IPS-18c (cell line): ENCODE data around the gene SEC24B.
"Not testable (repeated sequence)": the region's sequence is repeated elsewhere in the genome, so short reads cannot be mapped to it uniquely, and the experiment has no call there.

Experiments
- H3K4me3 ChIP-seq: 2 replicates; pipeline ENCODE4 v1.7.0; 2013; ENCODE audit warnings: low read depth, mild to moderate bottlenecking, low read length, moderate library complexity; ENCODE audit not compliant: insufficient read depth
- H3K9me3 ChIP-seq: one replicate; pipeline ENCODE4 v1.6.1; 2013; ENCODE audit warnings: mild to moderate bottlenecking, low read length, moderate library complexity; ENCODE audit not compliant: control insufficient read depth, insufficient read depth

SEC24B gene

GRCh38 chr4:109465069-109465468, 31.5 kb downstream of the SEC24B start:
- Histone ChIP-seq H3K9me3 (no peaks in the 10 kb centered on the region), H3K4me3 (no peak overlapping the region)

- no peak overlapping the region for H3K4me3 ChIP-seq
- no peaks in the 10 kb centered on the region for H3K9me3 ChIP-seq
Measured at GRCh38 chr4:109469915-109470314, 36.3 kb downstream of the SEC24B start.

- H3K4me3 ChIP-seq: no peak overlapping the region
- no peaks in the 10 kb centered on the region for H3K9me3 ChIP-seq
Measured at GRCh38 chr4:109472343-109472761, 38.7 kb downstream of the SEC24B start.

GRCh38 chr4:109473824-109474223, 40.2 kb downstream of the SEC24B start:
- H3K9me3 ChIP-seq: no peaks in the 10 kb centered on the region
- no peak overlapping the region for H3K4me3 ChIP-seq

- Histone ChIP-seq H3K9me3 (no peaks in the 10 kb centered on the region), H3K4me3 (no peak overlapping the region)
Measured at GRCh38 chr4:109486007-109486406, 52.4 kb downstream of the SEC24B start.

- H3K4me3 ChIP-seq: no peak overlapping the region
- no peaks in the 10 kb centered on the region for H3K9me3 ChIP-seq
Measured at GRCh38 chr4:109494563-109494962, 60.9 kb downstream of the SEC24B start.

- Histone ChIP-seq H3K9me3 (no peaks in the 10 kb centered on the region), H3K4me3 (no peak overlapping the region)
Measured at GRCh38 chr4:109495514-109495913, 61.9 kb downstream of the SEC24B start.

- Histone ChIP-seq H3K9me3 (no peaks in the 10 kb centered on the region), H3K4me3 (no peak overlapping the region)
Measured at GRCh38 chr4:109496875-109497274, 63.3 kb downstream of the SEC24B start.

GRCh38 chr4:109497511-109497910, 63.9 kb downstream of the SEC24B start:
- Histone ChIP-seq H3K9me3 (no peaks in the 10 kb centered on the region), H3K4me3 (no peak overlapping the region)

- no peaks in the 10 kb centered on the region for H3K9me3 ChIP-seq
- no peak overlapping the region for H3K4me3 ChIP-seq
Measured at GRCh38 chr4:109499513-109499912, 65.9 kb downstream of the SEC24B start.

- Histone ChIP-seq H3K9me3 (no peaks in the 10 kb centered on the region), H3K4me3 (no peak overlapping the region)
Measured at GRCh38 chr4:109506890-109507289, 73.3 kb downstream of the SEC24B start.

- H3K9me3 ChIP-seq: no peaks in the 10 kb centered on the region
- H3K4me3 ChIP-seq: no peak overlapping the region
Measured at GRCh38 chr4:109510687-109511086, 77.1 kb downstream of the SEC24B start.

GRCh38 chr4:109511414-109511813, 77.8 kb downstream of the SEC24B start:
- Histone ChIP-seq H3K9me3 (no peaks in the 10 kb centered on the region), H3K4me3 (no peak overlapping the region)

GRCh38 chr4:109513368-109513767, 79.8 kb downstream of the SEC24B start:
- not testable (repeated sequence) for H3K9me3 ChIP-seq, H3K4me3 ChIP-seq

- no peak overlapping the region for H3K4me3 ChIP-seq
Measured at GRCh38 chr4:109532182-109532581, 98.6 kb downstream of the SEC24B start.

GRCh38 chr4:109545401-109545800, 111.8 kb downstream of the SEC24B start:
- Histone ChIP-seq H3K9me3 (no peaks in the 10 kb centered on the region), H3K4me3 (no peak overlapping the region)

More at GRCh38 chr4:109532182-109532581, 98.6 kb downstream of the SEC24B start:
- H3K9me3 ChIP-seq: no peaks in the 10 kb centered on the region

- Histone ChIP-seq H3K4me3 (no peak overlapping the region), H3K9me3 (no peaks in the 10 kb centered on the region)
Measured at GRCh38 chr4:109547394-109547793, 113.8 kb downstream of the SEC24B start.

- Histone ChIP-seq H3K9me3 (no peaks in the 10 kb centered on the region), H3K4me3 (no peak overlapping the region)
Measured at GRCh38 chr4:109548655-109549054, 115.0 kb downstream of the SEC24B start.

GRCh38 chr4:109552237-109552636, 118.6 kb downstream of the SEC24B start:
- H3K9me3 ChIP-seq: peaks cover 2% of the 10 kb centered on the region
- H3K4me3 ChIP-seq: no peak overlapping the region
